CD8-positive, alpha-beta memory T cell (primary cell): ENCODE data around the gene RREB1. TPM values are rescaled to one million over a fixed set of nuclear protein-coding genes. Genes with fewer than 3 reads are reported as not detected.

ENCODE experiments used
- CTCF ChIA-PET: fragments of 350-600 bp; sonication (Branson Sonifier 250); formaldehyde crosslinking; loops from one replicate; lab custom pipeline; 2021; ENCODE audit warnings: antibody characterized with exemption; lab: Charles Lee
- POLR2A ChIA-PET: fragments of 350-600 bp; sonication (Branson Sonifier 250); formaldehyde crosslinking; loops from one replicate; lab custom pipeline; 2021; ENCODE audit warnings: antibody characterized with exemption; lab: Charles Lee
- DNase-seq, 5 donors: peaks; one replicate each; pipeline versions ENCODE4 v3.0.0 to v3.0.0-alpha.2; 2020 to 2022; ENCODE audit warnings: mixed read lengths in 1 of 5
- H3K27ac ChIP-seq: one replicate; pipeline ENCODE4 v1.7.0; 2013; ENCODE audit warnings: low read depth, mild to moderate bottlenecking, low read length, moderate library complexity
- H3K27me3 ChIP-seq: 2 replicates; pipeline ENCODE4 v1.7.0; 2013; ENCODE audit warnings: low read length, mild to moderate bottlenecking; ENCODE audit not compliant: insufficient read depth, poor library complexity, severe bottlenecking
- H3K36me3 ChIP-seq: 2 replicates; pipeline ENCODE4 v1.7.0; 2013; ENCODE audit warnings: mild to moderate bottlenecking, low read length, moderate library complexity; ENCODE audit not compliant: insufficient read depth
- H3K4me1 ChIP-seq: 2 replicates; pipeline ENCODE4 v1.7.0; 2013; ENCODE audit warnings: mild to moderate bottlenecking, low read length, moderate library complexity; ENCODE audit not compliant: insufficient read depth
- H3K4me3 ChIP-seq: 2 replicates; pipeline ENCODE4 v1.7.0; 2013; ENCODE audit warnings: mild to moderate bottlenecking, low read length
- H3K9me3 ChIP-seq: 2 replicates; pipeline ENCODE4 v1.7.0; 2013; ENCODE audit warnings: mild to moderate bottlenecking, low read length
- H3K27ac Mint-ChIP-seq, 8 donors: one replicate each; pipeline ENCODE4 v1.8.0; 2020 to 2021; ENCODE audit warnings: mixed read lengths in 8 of 8, mild to moderate bottlenecking in 6 of 8, inconsistent platforms in 3 of 8, moderate library complexity in 3 of 8
- H3K27me3 Mint-ChIP-seq, 2 donors: one replicate each; pipeline ENCODE4 v1.8.0; 2020 to 2021; ENCODE audit warnings: mixed read lengths in 2 of 2, mild to moderate bottlenecking in 1 of 2, moderate library complexity in 1 of 2
- H3K36me3 Mint-ChIP-seq, 3 donors: one replicate each; pipeline ENCODE4 v1.8.0; 2020 to 2021; ENCODE audit warnings: mixed read lengths in 3 of 3, inconsistent platforms in 1 of 3, mild to moderate bottlenecking in 1 of 3
- H3K4me1 Mint-ChIP-seq, 3 donors: one replicate each; pipeline ENCODE4 v1.8.0; 2020 to 2021; ENCODE audit warnings: mixed read lengths in 3 of 3, inconsistent platforms in 1 of 3, mild to moderate bottlenecking in 1 of 3
- H3K4me3 Mint-ChIP-seq, 7 donors: one replicate each; pipeline ENCODE4 v1.8.0; 2020 to 2021; ENCODE audit warnings: mixed read lengths in 7 of 7, mild to moderate bottlenecking in 6 of 7, moderate library complexity in 4 of 7, inconsistent platforms in 2 of 7
- H3K9me3 Mint-ChIP-seq, 5 donors: one replicate each; pipeline ENCODE4 v1.8.0; 2020 to 2022; ENCODE audit warnings: mixed read lengths in 5 of 5, mild to moderate bottlenecking in 3 of 5, moderate library complexity in 2 of 5, inconsistent platforms in 1 of 5
- polyA plus RNA-seq: library from polyadenylated mRNA; unstranded; fragments of 300-500 nt; fragmentation: Illumina TruSeq; gene quantifications from one replicate; pipeline ENCODE4 v1.2.3, GENCODE V29; 2021
- total RNA-seq, 2 experiments: library from RNA; stranded (reverse); gene quantifications; one replicate each; pipeline ENCODE4 v1.2.3, GENCODE V29; 2021

The RREB1 gene
- total and polyA plus RNA-seq, 3 experiments from 2014 or later = 8.5 to 18.7 (median 17.7) TPM

DNA sequence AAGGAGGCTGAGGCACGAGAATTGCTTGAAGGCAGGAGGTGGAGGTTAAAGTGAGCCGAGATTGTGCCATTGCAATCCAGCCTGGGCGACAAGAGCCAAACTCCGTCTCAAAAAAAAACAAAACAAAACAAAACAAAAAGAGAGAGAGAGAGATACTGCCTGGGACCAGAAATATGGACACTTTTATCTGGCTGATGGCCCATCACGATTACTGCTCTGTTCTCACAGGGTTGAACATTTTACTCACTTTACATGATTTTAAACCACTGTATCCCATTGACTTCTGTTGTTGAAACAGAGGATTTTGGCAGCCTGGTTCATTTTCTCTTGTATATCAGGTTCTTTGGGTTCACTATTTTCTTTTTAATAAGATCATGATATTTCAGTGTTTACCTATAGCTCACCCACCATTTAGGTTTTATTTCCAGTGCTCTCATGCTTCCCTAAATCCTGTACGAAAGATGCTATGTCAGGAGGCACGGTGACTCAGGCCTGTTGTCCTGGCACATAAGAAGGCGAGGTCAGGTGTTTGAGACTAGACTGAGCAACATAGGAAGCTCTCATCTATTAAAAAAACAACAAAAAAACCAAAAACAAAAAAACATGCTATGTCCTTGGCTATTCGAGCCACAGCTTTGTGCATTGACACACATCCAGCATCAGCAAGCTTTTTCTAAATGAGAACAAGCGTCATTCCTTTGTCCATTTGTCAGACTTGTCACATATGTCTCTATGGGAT, 34.5 kb upstream of the RREB1 start:
- Mint-ChIP-seq H3K9me3 (no peaks in the 10 kb centered on the region), H3K4me1 (peaks cover 8 to 15% (median 14%) of the 10 kb centered on the region in 3 donors), H3K27me3 (peaks cover 0 to 2% of the 10 kb centered on the region in 2 donors), H3K36me3 (no peaks in the 10 kb centered on the region), H3K27ac (peak overlapping the region in 4 of 8 donors; percentile 42 to 64 (median 54)), H3K4me3 (peak overlapping the region in 5 of 7 donors; percentile 15 to 79 (median 66))
- Histone ChIP-seq H3K4me3 (no peak overlapping the region), H3K27me3 (no peaks in the 10 kb centered on the region), H3K4me1 (peaks cover 5% of the 10 kb centered on the region), H3K9me3 (no peaks in the 10 kb centered on the region), H3K36me3 (no peaks in the 10 kb centered on the region), H3K27ac (no peak overlapping the region)
- POLR2A ChIA-PET = interaction anchor here (1.3 kb wide), 1 partner anchor 14 kb away, joined by 4 read pairs; no protein-coding TSS in a partner anchor
- CTCF ChIA-PET = interaction anchor here (0.7 to 1.5 kb wide), 3 partner anchors 14 to 516 kb away, joined by 3 to 4 read pairs (median 4); no protein-coding TSS in a partner anchor
- no peak for DNase-seq

DNA sequence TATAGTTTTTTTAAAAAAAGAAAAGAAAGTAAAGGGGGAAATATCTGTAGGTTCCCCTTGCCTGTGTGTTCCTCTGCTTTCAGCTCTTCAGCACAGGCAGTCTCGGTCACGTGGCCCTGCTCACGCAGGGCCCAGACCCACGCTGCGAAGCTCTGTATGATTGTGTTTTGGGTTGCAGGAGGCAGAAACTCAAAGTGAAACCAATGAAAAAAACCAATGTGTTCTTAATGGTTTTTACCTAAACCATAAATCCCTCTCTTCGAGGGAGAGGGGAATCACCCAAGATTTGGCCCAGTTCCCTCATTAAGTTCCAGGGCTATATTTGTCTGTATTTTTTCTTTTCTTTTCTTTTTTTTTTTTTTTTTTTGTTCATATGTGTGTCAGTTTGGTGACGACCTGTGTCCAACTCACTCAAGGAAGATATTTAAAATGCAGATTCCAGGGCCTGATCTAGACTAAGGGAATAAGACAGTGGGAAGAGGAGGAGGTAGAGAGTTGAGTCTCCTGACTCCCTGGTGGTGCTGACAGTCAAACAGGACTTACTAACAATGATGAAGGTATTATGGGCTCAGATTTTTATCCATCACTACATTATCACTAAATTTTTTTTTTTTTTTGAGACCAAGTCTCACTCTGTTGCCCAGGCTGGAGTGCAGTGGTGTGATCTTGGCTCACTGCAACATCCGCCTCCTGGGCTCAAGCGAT, 33.8 kb upstream of the RREB1 start:
- H3K4me1 Mint-ChIP-seq = peaks cover 8 to 15% (median 14%) of the 10 kb centered on the region in 3 donors
- CTCF ChIA-PET = interaction anchor here (0.7 to 1.5 kb wide), 3 partner anchors 14 to 517 kb away, joined by 3 to 4 read pairs (median 4); no protein-coding TSS in a partner anchor
- peak in 4 of 5 donors; percentile 9 to 67 (median 44) for DNase-seq
- H3K27me3 ChIP-seq = no peaks in the 10 kb centered on the region
- no peaks in the 10 kb centered on the region for H3K9me3 Mint-ChIP-seq
- H3K36me3 ChIP-seq = no peaks in the 10 kb centered on the region
- no peak overlapping the region for H3K4me3 ChIP-seq
- peak overlapping the region in 7 of 8 donors; percentile 13 to 86 (median 55) for H3K27ac Mint-ChIP-seq
- POLR2A ChIA-PET = interaction anchor here (1.3 kb wide), 1 partner anchor 14 kb away, joined by 4 read pairs; no protein-coding TSS in a partner anchor
- no peaks in the 10 kb centered on the region for H3K36me3 Mint-ChIP-seq
- H3K4me1 ChIP-seq = peaks cover 5% of the 10 kb centered on the region
- H3K27ac ChIP-seq = no peak overlapping the region
- no peaks in the 10 kb centered on the region for H3K9me3 ChIP-seq
- H3K27me3 Mint-ChIP-seq = peaks cover 0 to 4% of the 10 kb centered on the region in 2 donors
- H3K4me3 Mint-ChIP-seq = peak overlapping the region; percentile 5 to 79 (median 73)

DNA sequence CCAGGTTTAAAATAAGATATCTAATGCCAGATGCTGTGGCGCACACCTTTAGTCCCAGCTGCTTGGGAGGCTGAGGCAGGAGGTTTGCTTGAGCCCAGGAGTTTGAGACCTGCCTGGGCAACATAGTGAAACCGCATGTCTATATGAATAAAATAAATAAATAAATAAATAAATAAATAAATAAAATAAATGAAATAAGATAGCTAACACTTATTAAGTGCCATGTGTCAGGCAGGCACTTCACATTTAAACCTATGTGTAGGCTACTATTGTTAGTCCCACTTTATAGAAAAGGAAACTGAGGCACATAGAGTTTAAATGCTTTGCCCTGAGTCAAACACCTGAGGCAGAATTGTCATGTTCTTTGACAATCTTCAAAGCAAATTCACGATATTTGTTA, 32.9 kb upstream of the RREB1 start:
- DNase-seq = no peak
- Mint-ChIP-seq H3K27ac (no peak overlapping the region), H3K4me1 (peaks cover 8 to 15% (median 14%) of the 10 kb centered on the region in 3 donors), H3K4me3 (no peak overlapping the region), H3K27me3 (peaks cover 0 to 4% of the 10 kb centered on the region in 2 donors), H3K9me3 (no peaks in the 10 kb centered on the region), H3K36me3 (no peaks in the 10 kb centered on the region)
- no peaks in the 10 kb centered on the region for H3K36me3 ChIP-seq
- H3K9me3 ChIP-seq = no peaks in the 10 kb centered on the region
- POLR2A ChIA-PET = no interaction called here
- peaks cover 5% of the 10 kb centered on the region for H3K4me1 ChIP-seq
- H3K4me3 ChIP-seq = no peak overlapping the region
- H3K27ac ChIP-seq = no peak overlapping the region
- CTCF ChIA-PET = no interaction called here
- no peaks in the 10 kb centered on the region for H3K27me3 ChIP-seq

DNA sequence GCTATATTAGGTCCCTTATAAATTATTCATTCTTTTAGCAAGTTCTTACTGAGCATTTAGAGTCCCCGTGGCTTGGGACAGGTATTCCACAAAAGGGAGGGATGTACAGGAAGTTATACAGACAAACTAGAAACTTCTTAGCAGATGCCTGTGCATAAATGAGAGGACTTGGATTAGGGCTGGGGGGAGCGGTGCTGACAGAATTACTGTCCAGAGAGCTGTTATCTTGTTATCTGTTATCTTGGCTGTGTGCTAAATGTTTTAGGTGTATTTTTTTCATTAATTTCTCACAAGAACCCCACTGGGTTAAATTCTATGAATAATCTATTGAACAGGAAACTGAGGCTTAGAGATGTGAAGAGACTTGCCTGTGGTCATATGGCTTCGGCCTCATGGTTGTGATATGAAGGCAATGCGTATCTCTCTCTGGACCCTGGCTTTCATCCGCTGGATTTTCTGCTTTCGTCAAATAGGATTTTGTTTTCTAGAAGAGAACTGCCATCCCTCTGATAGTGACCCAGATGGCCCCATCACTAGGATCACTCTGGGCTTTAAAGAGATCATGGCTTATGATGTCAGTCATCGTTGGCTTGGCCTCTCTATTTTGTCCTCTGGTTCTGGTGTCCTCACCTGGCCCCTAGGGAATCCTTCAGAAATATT, 32.3 kb upstream of the RREB1 start:
- POLR2A ChIA-PET = no interaction called here
- Mint-ChIP-seq H3K36me3 (no peaks in the 10 kb centered on the region), H3K27me3 (peaks cover 0 to 4% of the 10 kb centered on the region in 2 donors), H3K4me1 (peaks cover 8 to 15% (median 14%) of the 10 kb centered on the region in 3 donors), H3K9me3 (no peaks in the 10 kb centered on the region), H3K27ac (no peak overlapping the region), H3K4me3 (peak overlapping the region in 3 of 7 donors; percentile 19 to 27 (median 27))
- peaks cover 5% of the 10 kb centered on the region for H3K4me1 ChIP-seq
- no peaks in the 10 kb centered on the region for H3K36me3 ChIP-seq
- CTCF ChIA-PET = no interaction called here
- DNase-seq = no peak
- H3K4me3 ChIP-seq = no peak overlapping the region
- no peaks in the 10 kb centered on the region for H3K9me3 ChIP-seq
- H3K27me3 ChIP-seq = no peaks in the 10 kb centered on the region
- H3K27ac ChIP-seq = no peak overlapping the region

DNA sequence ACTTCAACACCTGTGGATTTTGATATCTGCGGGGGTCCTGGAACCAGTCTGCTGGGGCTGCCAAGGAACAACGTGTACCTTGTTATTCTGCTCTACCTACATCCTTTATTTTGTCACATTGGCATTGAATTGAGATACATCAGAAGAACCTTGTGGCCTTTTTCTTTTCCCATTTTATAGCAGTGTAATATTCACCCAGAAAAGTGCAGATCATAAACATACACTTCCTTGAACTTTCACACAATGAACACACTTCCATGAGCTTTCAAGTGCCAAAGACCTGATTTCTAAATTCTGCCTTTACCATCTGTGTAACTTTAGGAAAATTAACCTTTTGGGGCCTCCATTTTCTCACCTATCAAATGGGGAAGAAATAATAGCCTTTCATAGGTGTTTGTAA, 29.9 kb upstream of the RREB1 start:
- H3K27me3 ChIP-seq = no peaks in the 10 kb centered on the region
- ChIA-PET CTCF (interaction anchor here (1.0 to 2.4 kb wide), 2 partner anchors 9 to 16 kb away, joined by 4 to 8 read pairs; no protein-coding TSS in a partner anchor), POLR2A (no interaction called here)
- Mint-ChIP-seq H3K4me1 (peaks cover 8 to 15% (median 14%) of the 10 kb centered on the region in 3 donors), H3K9me3 (no peaks in the 10 kb centered on the region), H3K27me3 (peaks cover 0 to 4% of the 10 kb centered on the region in 2 donors), H3K27ac (no peak overlapping the region), H3K36me3 (no peaks in the 10 kb centered on the region), H3K4me3 (no peak overlapping the region)
- no peak overlapping the region for H3K4me3 ChIP-seq
- no peak for DNase-seq
- no peaks in the 10 kb centered on the region for H3K9me3 ChIP-seq
- H3K4me1 ChIP-seq = peaks cover 5% of the 10 kb centered on the region
- no peaks in the 10 kb centered on the region for H3K36me3 ChIP-seq
- no peak overlapping the region for H3K27ac ChIP-seq

DNA sequence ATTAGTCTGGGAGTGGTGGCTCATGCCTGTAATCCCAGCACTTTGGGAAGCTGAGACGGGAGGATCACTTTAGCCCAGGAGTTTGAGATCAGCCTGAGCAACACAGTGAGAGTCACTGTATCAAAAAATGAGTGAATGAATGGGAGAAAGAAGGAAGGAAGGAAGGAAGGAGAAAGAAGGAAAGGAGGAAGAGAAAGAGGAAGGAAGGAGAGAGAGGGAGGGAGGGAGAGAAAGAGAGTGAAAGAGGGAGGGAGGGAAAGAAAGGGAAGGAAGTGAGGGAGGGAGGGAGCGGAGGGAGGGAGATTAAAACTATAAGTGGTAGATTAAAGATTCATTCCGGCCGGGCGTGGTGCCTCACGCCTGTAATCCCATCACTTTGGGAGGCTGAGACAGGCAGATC, 28.9 kb upstream of the RREB1 start:
- no peak for DNase-seq
- no peaks in the 10 kb centered on the region for H3K4me1 ChIP-seq
- no peaks in the 10 kb centered on the region for H3K36me3 Mint-ChIP-seq
- no peak overlapping the region for H3K27ac Mint-ChIP-seq
- no peaks in the 10 kb centered on the region for H3K9me3 ChIP-seq
- peaks cover 4 to 11% (median 8%) of the 10 kb centered on the region in 3 donors for H3K4me1 Mint-ChIP-seq
- peaks cover 0 to 2% of the 10 kb centered on the region in 2 donors for H3K27me3 Mint-ChIP-seq
- POLR2A ChIA-PET = no interaction called here
- H3K27ac ChIP-seq = no peak overlapping the region
- no peak overlapping the region for H3K4me3 Mint-ChIP-seq
- H3K9me3 Mint-ChIP-seq = no peaks in the 10 kb centered on the region
- no peaks in the 10 kb centered on the region for H3K36me3 ChIP-seq
- H3K27me3 ChIP-seq = no peaks in the 10 kb centered on the region
- no peak overlapping the region for H3K4me3 ChIP-seq
- CTCF ChIA-PET = no interaction called here

DNA sequence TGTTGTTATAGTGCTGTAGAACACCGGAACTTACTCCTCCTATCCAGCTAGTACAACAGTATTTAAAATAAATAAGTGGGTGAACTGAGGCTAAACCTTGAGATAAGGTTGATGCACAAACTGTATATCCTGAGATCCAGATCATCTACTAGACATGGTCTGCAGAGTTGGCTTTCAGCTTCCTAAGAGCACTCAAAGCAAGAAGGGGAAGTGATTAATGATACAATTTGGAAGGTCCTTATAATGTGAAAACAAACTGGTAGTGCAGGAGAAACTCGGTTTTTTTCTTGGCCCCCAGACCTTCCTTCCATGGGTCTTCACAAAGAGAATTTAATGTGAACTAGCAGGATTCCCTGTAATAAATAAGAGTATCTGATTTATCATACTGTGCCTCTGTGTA, 27.4 kb upstream of the RREB1 start:
- Mint-ChIP-seq H3K9me3 (no peaks in the 10 kb centered on the region), H3K27ac (no peak overlapping the region), H3K4me3 (no peak overlapping the region), H3K4me1 (peaks cover 1 to 5% (median 2%) of the 10 kb centered on the region in 3 donors), H3K36me3 (no peaks in the 10 kb centered on the region), H3K27me3 (peaks cover 0 to 2% of the 10 kb centered on the region in 2 donors)
- no peaks in the 10 kb centered on the region for H3K27me3 ChIP-seq
- POLR2A ChIA-PET = no interaction called here
- CTCF ChIA-PET = no interaction called here
- no peaks in the 10 kb centered on the region for H3K36me3 ChIP-seq
- H3K27ac ChIP-seq = no peak overlapping the region
- no peaks in the 10 kb centered on the region for H3K4me1 ChIP-seq
- no peaks in the 10 kb centered on the region for H3K9me3 ChIP-seq
- H3K4me3 ChIP-seq = no peak overlapping the region
- no peak for DNase-seq
